T1000 (cell line): ENCODE measurements around the gene PPP1R12B.
"Not testable (repeated sequence)": the region's sequence is repeated elsewhere in the genome, so short reads cannot be mapped to it uniquely, and the experiment has no call there.

Experiments used
- DNase-seq: peaks from one replicate; lab custom pipeline; 2025; ENCODE audit warnings: mixed read lengths; lab: John Stamatoyannopoulos, UW

Gene PPP1R12B

GRCh38 chr1:202556037-202556436 is 207.5 kb downstream of the PPP1R12B start:
- not testable (repeated sequence) for DNase-seq

DNA sequence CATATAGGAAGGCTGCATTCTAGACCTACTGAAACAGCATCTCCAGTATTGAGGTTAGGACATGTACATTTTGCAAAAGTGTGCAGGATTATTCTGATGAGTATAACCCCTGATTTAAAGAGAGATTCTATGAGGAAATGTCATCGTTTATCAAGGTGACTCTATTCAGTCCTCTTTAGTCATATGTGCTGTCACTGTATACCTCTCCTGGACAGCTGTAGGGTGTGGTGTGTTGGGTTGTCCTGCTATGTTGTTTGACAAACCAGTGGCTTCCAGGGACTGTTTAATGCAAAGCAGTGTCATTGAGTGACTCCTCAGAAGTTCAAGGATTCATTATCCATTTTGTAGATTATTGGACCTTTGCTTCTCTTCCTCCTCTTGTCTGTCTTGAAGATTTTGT is 209.2 kb downstream of the PPP1R12B start:
- DNase-seq, result not testable (repeated sequence)

- no peak for DNase-seq
Observed at GRCh38 chr1:202561240-202561639, 212.7 kb downstream of the PPP1R12B start.

DNA sequence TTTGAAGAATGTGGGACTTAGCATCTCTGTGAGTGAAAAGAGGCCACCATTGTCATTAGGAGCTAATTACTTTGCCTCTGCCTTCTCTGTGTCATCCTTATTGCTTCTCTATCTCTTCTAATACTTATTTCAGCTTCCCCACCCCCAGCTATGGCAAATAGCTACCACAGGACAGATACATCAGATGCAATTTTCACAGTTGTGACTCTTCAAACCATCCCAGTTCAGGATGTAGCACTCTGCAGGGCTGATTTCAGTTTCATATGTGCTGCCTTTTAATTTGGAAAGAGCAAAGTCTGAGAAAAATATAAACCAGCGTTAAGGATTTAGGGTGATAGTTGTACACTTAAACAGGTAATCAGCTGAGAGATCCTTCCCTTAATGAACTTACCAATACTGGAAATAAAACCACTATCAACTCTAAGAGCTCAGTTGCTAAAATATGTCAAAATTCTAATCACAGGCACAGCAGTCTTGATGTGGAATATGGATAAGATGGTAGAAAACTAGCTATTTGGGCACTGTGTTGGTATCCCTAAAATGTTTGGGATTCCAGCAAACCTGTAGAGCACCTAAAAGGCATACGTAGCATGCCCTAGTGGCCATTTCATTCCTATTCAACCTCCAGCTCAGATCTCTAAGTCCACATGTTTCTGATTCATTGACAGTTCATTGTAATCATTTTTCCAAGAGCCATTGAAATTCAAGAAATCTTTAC is 213.4 kb downstream of the PPP1R12B start:
- DNase-seq, result no peak

DNA sequence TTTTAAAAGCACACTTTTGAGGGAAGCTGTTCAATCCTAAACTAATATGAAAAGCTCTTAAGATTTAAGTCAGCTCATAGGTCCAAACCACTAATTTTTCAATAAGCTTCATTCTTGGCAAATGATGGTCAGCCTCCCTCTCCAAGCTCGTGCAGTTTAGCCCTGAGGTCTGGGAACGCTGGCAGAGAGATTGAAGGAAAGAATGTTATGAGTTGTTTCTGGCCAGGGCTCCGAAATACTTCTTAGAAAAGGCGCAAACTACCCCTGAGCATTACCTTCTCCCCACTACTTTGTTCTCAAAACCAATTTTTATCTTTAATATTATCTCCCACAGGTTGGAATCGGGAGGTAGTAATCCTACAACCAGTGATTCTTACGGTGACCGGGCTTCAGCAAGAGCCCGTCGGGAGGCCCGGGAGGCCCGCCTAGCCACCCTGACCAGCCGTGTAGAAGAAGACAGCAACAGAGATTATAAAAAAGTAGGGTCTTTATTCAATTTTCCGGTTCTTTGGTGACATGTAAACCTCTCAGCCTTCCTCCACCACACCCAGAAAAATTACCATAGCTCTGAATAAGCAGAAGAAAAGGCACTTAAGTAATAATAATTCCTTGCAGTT is 214.1 kb downstream of the PPP1R12B start:
- DNase-seq, result no peak

GRCh38 chr1:202563818-202564217 is 215.3 kb downstream of the PPP1R12B start:
- no peak for DNase-seq

DNA sequence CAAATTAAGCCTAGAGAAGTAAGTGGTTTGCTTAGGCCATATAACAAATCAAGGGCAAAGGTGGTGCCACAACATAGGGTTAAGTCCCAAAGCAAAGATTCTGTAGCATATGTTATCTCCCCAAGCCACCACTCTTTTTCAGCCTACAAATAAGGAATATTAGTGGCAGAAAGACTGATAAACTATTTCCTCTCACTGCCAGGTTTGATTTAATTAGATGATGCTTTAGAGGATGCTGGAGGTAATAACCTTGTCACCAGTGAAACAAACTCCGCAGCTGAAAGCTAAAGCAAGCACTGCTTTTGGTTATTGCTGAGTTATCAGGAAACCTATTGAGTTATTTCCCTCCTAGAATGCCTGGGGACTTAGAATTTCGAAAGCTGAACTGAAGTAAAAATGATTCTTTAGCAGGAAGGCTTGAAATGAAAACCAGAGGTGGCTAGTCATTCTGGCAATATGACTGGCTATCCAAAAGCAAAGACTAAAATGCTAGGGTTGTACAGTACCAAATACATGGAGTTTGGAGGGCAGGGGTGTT is 216.5 kb downstream of the PPP1R12B start:
- DNase-seq, result no peak

DNA sequence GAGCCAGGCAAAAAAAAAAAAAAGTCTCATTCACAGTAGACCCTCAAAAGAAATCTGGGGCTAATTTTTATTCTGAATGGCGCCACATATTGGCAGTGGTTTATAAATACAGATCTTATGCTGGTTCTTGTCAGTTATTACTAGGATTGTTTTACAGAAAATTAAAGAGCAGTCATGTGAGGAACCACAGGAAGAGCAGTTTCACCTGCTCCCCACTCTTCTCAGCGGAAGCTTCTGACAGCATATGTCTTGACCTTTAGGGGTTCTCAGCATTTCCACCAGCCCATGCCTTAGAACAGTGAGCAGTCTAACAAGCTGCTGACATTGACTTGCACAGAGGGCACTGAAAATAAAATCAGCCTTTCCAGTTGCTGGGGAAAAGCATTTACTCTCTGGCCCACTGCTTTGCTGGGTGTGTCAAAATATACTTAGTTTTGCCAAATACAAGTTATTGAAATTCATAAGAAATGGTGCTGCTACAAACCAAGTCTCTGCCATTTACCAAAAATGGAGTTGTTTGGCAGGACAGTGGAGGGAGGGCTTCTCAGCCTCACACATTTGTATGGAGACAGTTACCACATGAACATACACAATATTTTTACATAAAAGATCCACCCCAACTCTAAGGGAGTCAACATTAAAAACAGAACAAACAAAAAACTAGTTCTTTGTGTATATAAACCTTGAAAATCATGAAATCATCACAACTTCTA is 217.5 kb downstream of the PPP1R12B start:
- DNase-seq, result no peak

DNA sequence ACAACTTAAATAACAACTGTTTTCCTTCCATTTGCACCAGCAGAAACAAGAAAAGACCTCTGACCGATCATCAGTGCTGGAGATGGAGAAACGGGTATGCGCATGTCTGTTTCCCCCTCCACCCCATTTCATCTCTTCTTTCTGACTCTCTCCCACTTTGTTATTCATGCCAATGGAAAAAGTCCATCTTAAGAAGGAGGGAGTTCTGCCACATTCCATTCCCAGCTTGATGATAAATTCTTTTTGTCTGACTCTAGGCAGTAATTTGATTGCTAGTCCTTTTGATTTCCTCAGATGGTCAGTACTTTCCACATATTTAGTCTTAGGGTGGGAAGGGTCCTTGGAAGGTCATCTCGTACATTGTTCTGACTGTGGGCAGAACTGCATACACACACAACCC is 219.2 kb downstream of the PPP1R12B start:
- no peak for DNase-seq

DNA sequence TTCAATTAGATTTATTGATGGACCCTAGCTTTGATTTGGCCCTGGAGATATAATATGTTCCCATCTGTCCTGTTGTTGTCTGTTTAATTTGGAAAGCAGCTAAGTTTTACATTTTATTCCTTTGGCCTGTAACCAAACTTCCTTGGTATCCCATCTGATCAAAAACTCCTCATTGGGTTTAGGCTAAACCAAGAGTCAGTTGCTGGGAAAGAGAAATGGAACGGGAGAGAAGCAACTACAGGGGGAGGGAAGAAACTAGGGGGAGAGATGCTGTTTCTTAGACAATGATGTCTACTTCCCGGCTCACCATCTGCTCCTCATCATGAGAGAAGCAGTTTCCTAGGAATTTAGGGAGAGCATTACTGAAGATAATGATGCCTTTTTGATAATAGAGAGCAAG is 219.9 kb downstream of the PPP1R12B start:
- DNase-seq, result no peak

- no peak for DNase-seq
Observed at GRCh38 chr1:202568826-202569225, 220.3 kb downstream of the PPP1R12B start.

DNA sequence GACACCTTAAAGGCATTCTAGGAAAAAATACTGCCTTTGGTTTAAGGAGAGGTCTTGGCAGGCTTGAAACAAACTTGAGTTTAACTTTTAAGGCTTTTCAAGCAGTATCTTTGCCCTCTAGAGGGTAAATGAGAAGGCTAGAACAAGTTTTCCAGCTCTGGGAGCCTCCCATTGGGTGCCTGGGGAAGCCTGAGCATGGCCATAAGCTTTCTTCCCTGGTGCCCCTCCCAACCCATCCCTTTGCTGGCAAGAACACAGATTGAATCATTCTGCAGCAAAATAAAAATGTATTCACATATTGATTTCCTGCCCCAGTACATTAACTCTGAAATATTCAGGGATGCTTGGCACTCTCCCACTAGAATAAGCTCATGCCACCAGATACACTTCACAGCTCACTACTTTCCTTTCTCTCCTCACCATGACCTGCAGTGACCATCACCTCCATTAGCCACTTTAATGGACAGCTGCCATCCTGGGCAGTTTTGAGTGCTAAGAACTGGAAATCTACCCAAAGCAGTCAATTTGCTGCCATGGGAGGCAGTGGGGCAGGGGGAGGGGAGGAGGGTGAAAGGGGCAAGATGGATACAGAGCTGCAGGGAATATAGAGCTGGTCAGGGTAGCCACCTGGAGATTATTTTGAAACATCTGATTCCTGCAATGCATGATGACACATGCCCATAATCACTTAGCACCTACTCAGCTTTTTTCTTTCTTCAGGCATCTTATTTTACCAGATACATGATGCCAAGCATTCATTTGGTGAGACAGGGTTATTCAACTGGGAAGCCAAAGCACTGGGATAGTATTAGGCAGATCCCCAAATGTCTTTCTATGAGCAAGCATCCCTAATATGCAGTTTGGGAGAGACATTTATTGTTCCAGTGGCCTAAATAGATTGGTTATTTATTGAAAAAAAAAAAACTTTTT is 221.2 kb downstream of the PPP1R12B start:
- no peak for DNase-seq

DNA sequence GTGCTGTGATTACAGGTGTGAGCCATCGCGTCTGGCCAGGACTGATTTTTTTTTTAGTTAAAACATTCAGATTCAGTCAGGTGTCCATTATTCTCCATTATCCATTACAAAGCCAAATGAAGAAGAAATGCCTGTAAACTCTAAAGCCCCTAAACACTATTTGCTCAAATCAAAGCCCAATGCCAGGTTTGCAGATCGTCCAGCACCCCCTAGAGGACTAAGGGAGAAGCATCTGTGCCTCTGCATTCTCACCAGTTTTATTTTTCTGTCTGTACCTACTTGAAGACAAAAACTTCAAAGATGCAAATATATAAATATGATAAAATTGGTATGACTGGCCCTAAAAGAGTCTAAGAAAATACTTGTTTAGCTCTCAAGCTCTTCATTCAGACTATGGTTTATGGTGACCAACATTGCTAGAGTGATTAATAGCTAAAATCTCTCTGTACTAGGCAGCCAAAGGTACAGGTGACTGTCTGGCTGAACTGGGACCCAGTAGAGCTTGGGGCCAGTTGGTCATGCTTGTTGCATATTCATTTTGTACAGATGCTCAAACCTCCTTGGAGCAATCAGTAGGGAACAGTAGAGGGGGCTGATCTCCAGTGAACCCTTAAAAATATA is 223.3 kb downstream of the PPP1R12B start:
- no peak for DNase-seq

GRCh38 chr1:202572867-202573266 is 224.4 kb downstream of the PPP1R12B start:
- no peak for DNase-seq

DNA sequence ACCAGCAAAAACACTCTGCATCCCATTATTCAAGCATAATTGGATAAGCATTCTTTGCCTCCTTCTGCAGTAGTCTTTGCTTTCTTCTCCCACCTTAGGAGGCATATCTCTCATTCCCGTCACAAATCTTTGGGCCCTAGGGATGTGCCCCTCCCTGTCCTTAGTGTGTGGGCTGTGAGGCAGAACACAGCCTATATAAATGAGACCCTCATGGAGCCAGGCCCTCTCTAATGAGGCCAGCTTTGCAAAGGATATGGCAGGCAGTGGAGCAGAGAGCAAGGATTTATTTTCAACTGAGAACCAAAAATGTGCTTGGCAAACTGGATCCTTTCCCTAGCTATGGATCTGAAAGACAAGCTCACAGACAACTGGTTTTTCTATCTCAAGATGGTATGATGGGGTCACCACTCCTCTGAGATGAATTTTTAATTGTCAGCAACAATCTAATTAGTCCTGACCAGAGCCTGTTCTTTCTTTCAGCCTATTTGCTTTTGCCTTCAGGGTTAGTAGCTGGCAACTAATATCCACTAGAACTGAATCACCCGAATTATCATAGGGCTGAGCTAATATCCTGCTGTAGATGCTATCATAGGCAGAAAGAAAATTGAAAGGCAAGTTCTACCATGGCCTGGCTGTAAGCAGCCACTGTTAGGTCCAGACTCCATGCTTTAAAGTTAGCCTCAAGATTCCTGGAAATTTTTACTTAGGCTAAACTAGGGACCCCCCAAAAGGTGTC is 227.6 kb downstream of the PPP1R12B start:
- DNase-seq, result no peak

DNA sequence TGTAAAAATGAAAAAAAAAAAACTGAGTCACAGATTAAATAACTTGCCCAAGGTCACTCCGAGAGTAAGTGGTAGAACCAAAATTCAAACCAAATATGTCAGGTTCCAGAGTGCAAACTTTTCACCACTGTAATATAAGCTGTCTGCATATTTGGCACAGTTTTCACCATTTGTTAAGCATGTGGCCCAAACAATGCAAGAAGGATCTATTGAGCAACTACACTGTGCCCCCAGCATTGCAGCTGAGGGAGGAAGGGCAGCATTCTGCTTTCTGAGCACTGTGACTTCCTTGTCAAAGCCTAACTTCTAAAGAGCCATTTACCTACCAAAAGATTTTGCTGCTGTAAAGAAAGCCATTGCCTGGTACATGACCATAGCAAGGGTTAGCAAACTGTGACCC is 228.3 kb downstream of the PPP1R12B start:
- no peak for DNase-seq

DNA sequence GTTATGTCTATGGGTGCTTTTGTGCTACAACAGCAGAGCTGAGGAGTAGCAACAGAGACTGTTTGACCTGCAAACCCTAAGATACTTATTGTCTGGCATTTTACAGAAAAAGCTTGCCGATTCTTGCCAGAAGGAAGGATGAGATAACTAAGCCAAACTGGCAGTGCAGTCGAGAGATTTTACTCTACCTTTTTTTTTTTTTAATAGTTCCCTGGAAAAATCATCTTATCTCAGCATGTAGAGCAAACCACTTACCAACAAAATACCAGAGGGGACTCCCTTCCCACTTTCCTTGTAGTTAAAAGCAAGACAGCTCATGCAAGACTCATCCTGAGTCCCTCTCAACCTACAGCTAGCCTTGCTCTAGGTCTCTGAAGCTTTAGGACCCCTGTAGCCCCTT is 228.9 kb downstream of the PPP1R12B start:
- no peak for DNase-seq

- DNase-seq, result no peak
Observed at GRCh38 chr1:202578001-202578504, 229.6 kb downstream of the PPP1R12B start.

- no peak for DNase-seq
Observed at GRCh38 chr1:202578565-202578964, 230.1 kb downstream of the PPP1R12B start.

DNA sequence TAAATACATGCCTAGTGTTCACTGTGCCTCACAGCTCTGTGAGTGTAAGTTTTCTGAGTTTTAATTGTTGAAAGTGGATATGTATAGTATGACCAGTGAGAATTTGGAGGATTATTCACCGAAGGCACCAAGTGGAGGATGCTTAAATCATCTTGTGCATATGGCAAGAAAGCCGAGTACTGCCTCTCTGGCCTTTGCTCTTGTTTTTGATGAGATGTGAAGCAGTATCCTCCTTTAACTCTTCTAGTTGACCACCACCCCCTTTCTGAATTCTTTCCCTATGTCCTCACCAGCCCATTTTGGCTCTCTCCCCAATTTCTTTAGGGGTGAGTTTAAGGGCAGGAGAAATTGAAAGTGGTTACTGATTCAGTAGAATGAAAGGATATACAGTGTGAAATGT is 231.3 kb downstream of the PPP1R12B start:
- no peak for DNase-seq
